ENCODE measurements around the gene RNASE8. TPM values are rescaled to one million over a fixed set of nuclear protein-coding genes. Genes with fewer than 3 reads are reported as not detected.

Gene RNASE8
- total RNA-seq, 2 donors from 2014 or later: not detected

DNA sequence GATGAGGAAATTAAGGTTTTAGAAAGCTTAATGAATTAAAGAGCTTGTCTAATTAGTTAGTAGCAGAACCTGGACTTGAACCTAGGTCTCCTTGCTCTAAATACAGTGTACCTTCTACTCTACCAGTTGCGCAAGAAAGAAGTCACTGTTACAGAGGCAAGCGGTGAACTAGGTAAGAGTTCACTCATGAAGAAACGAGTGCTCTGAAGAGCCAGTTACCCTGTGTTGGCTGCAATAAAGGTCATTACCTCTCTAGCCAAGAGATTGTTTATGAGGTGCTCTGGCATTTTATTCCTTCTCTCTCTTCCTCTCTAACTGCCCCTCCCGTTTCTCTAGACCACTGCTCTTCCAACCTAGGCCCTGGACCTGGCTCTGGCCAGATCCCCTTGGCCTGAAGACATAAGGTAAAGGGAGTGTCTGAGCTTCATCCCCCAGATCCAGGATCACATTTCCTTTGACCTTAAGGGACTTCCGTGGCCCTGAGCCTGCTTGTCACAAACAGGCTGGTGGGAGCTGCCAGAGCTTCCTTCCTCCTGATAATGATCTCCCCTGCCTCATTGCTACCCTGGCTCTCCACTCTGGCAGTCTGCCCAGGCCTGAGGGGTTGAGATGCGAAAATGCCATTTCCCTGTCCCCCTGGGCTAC, 13.5 kb upstream of the RNASE8 start:
- no peak for DNase-seq (ENCODE audit: low spot score)
- intact Hi-C loops (cut with DNase I): no loop called here

- DNase-seq (ENCODE audit: low spot score): no peak
- intact Hi-C loops (cut with DNase I): no loop called here
These were observed 10.2 kb upstream of the RNASE8 start for GRCh38 chr14:21047378-21047781.

GRCh38 chr14:21048638-21049037, 9.0 kb upstream of the RNASE8 start:
- intact Hi-C loops (cut with DNase I): no loop called here
- DNase-seq (ENCODE audit: low spot score): no peak

GRCh38 chr14:21049271-21049673, 8.3 kb upstream of the RNASE8 start:
- DNase-seq (ENCODE audit: low spot score): no peak
- intact Hi-C loops (cut with DNase I): no loop called here

- DNase-seq (ENCODE audit: low spot score): no peak
- intact Hi-C loops (cut with DNase I): no loop called here
These were observed 7.0 kb upstream of the RNASE8 start for GRCh38 chr14:21050597-21050996.

GRCh38 chr14:21053184-21054122, 4.2 kb upstream of the RNASE8 start:
- DNase-seq (ENCODE audit: low spot score): no peak
- intact Hi-C loops (cut with DNase I): loop anchor here in 1 of 2 donors (1.0 kb wide), 1 partner anchor 26 kb away; no protein-coding TSS in a partner anchor

DNA sequence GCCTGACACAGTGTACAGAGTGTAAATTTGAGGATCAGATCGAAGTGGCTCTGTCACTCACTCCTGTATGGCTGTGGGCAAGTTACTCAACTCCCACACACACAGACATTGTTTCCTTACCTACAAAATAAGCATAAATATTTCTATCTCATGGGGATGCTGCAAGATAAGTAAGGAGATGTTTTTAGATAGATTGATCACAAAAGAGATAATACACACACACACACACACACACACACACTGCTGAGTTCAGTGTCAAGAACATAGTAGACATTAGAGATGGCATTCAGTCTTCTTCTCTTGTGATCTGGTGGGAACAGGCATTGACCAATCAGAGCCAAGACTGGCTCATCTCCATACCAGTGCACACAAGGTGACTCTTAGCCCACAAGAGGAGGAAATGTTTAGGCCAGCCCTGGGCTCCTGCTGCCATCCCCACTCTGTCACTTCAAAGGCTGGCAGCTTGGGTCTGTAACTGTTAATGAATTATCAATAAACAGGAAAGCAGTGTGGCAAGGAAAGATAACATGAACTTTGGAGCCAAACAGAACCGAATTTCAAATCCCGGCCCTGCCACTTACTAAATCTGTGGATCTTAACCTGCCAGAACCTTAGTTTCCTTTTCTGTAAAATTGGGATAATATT, 3.4 kb upstream of the RNASE8 start:
- intact Hi-C loops (cut with DNase I): no loop called here
- DNase-seq (ENCODE audit: low spot score): no peak

GRCh38 chr14:21054768-21055145, 2.9 kb upstream of the RNASE8 start:
- DNase-seq (ENCODE audit: low spot score): no peak

GRCh38 chr14:21055432-21056117, 2.0 kb upstream of the RNASE8 start:
- no peak for DNase-seq (ENCODE audit: low spot score)
- intact Hi-C loops (cut with DNase I): no loop called here

More at GRCh38 chr14:21054768-21055145, 2.9 kb upstream of the RNASE8 start:
- intact Hi-C loops (cut with DNase I): no loop called here

GRCh38 chr14:21056520-21057163, 980 bp upstream of the RNASE8 start:
- DNase-seq (ENCODE audit: low spot score): no peak
- intact Hi-C loops (cut with DNase I): no loop called here

DNA sequence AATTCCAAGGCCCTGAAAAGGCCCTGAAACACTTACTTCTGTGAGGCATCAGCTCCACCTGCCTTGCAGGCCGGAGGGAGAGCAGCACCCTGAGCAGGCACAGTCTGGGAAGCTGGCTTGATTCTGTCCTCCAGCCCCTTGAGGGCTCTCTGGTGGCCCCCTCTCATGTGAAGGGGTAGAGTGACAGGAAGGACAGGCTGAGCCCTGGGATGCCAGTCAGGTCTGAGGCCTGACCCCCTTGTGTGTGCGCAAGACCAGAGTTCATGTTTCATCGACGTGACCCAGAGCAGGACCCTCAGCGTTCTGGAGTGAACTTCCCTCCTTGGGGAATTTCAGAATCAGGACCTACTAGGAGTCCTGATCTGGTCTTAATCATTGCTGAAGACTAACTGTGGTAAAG, 1.3 kb downstream of the RNASE8 start:
- intact Hi-C loops (cut with DNase I): no loop called here
- DNase-seq (ENCODE audit: low spot score): no peak

GRCh38 chr14:21059842-21060613, 2.4 kb downstream of the RNASE8 start:
- no peak for DNase-seq (ENCODE audit: low spot score)
- intact Hi-C loops (cut with DNase I): no loop called here

- intact Hi-C loops (cut with DNase I): no loop called here
- no peak for DNase-seq (ENCODE audit: low spot score)
These were observed 3.2 kb downstream of the RNASE8 start for GRCh38 chr14:21060614-21061346.

DNA sequence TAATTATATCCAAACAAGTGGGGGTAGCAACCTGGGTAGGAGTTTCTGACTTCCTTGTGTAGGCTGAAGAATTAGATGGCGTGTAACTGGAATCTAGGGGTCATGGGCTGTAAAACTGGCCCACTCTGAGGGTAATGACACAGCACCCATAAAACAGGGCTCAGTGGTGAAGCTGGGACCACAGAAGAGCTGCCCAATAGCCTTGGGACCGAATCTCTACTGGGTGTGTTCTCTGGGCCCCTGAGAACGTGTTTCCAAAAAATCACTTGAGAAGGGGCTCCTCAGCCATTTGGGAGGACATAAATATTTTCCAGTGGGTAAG, 3.7 kb downstream of the RNASE8 start:
- DNase-seq (ENCODE audit: low spot score): no peak
- intact Hi-C loops (cut with DNase I): no loop called here

DNA sequence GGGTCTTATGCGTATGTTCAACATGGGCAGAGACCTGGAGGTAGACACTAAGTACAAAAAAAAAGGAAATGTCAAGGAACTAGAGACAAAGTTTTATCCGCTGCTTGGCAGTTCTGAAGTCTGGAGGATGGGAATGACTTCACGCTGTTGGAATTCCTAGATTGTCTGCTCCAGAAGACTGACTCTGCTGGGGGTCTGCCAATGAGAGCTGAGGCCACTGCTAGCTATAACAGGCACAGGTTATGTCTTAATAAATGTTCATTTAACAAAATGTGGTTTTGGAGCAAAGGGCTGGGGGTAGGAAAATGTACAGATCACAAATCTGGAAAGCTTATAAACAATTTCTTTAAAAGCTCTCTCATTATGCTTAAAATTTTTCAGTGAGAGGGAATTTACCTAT, 5.9 kb downstream of the RNASE8 start:
- no peak for DNase-seq (ENCODE audit: low spot score)
- intact Hi-C loops (cut with DNase I): no loop called here

- DNase-seq (ENCODE audit: low spot score): no peak
- intact Hi-C loops (cut with DNase I): loop anchor here in 1 of 2 donors (5.0 kb wide), 1 partner anchor 40 kb away; no protein-coding TSS in a partner anchor
These were observed 9.4 kb downstream of the RNASE8 start for GRCh38 chr14:21066882-21067502.

All from posterior vena cava (tissue), 2 donors.